ENCODE data around the gene MTHFD2L. TPM values are rescaled to one million over a fixed set of nuclear protein-coding genes. Genes with fewer than 3 reads are reported as not detected.

Gene MTHFD2L
- total and polyA plus RNA-seq, 9 of the 15 experiments (the other 6 are each of a cell fraction or from before 2014, with no cell fraction given), result 10.0 to 39.0 (median 26.0) TPM

DNA sequence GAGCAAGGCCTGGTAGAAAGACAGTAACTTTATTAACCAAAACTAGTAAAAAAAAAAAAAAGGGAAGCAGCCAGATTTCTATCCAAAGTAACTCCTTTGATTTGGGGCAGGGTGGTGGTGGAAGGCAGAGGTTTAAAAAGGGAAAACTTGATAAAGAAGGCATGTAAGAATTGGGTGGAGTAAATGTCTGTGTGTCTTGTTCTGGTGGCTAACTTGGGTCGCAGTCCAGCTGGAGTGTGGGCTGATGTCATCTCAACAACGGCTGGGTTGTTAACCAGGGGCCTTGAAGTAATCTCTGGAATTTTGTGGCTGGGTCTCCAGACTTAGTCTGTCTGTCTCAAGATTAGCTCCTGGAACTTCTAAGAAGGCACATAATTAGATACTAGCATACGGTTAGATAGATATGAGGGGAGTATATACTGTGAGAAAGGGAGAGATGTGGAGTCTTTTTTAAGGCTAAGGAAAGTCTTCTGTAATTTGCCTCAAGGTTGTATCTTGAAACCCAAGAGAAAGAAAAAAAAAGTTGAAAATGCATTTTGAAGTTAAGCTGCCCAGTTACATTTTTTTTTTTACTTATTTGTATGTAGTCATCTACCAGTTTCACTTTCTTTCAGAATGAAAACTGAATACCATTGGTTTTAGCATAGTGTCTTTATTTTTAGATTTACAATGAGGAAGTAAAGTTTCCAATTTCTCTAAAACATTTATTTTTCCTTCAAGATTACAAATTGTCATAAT is 48.3 kb downstream of the MTHFD2L start (continued):
- TF ChIP-seq PML (IDR thresholded peaks at IDR 0.05; ENCODE audit: low read length) (peak; percentile 63; the same call in 1 of the 2 replicates), ZFX (CRISPR knock-in tag; IDR thresholded peaks at IDR 0.05) (0 out of 2 replicates have a peak, but pooled peaks have one; percentile 16), ATF3 (IDR thresholded peaks at IDR 0.05) (peak; percentile 89), ATF3 (CRISPR knock-in tag; conservative IDR thresholded peaks at IDR 0.05) (no peak), ETS2 (tag; IDR thresholded peaks at IDR 0.05; ENCODE audit: borderline replicate concordance, poor library complexity, severe bottlenecking) (no peak), TAL1 (IDR thresholded peaks at IDR 0.05) (peak; percentile 84), TAF9B (IDR thresholded peaks at IDR 0.05; ENCODE audit: partially characterized antibody) (peak; percentile 67), SMAD4 (CRISPR knock-in tag; conservative IDR thresholded peaks at IDR 0.05) (peak; percentile 95), NCOR1 (IDR thresholded peaks at IDR 0.05) (peak; percentile 89), NCOA1 (IDR thresholded peaks at IDR 0.05; ENCODE audit: low read depth) (peak; percentile 31; the same call in 1 of the 2 replicates), STAT5B (CRISPR knock-in tag; IDR thresholded peaks at IDR 0.05) (no peak), TCF7L2 (IDR thresholded peaks at IDR 0.05; ENCODE audit: low read depth, low read length) (no peak), CREM (IDR thresholded peaks at IDR 0.05; ENCODE audit: low read depth) (peak; percentile 32; the same call in 1 of the 2 replicates), ARID1B (IDR thresholded peaks at IDR 0.05) (peak; percentile 90), TEAD1 (CRISPR knock-in tag; IDR thresholded peaks at IDR 0.05) (peak in 1 of 2 experiments; percentile 71; a peak in 2 of 4 replicates), TBP (optimal IDR thresholded peaks at IDR 0.05; ENCODE audit: low read depth, low read length) (peak; percentile 31), NFIC (IDR thresholded peaks at IDR 0.05) (peak; percentile 68), HCFC1 (IDR thresholded peaks at IDR 0.05; ENCODE audit: low read depth, low read length) (no peak), DACH1 (IDR thresholded peaks at IDR 0.05; ENCODE audit: partially characterized antibody) (peak; percentile 55), HDGF (IDR thresholded peaks at IDR 0.05) (no peak), POLR2AphosphoS5 (IDR thresholded peaks at IDR 0.05; ENCODE audit: control insufficient read depth, insufficient read depth, low read depth, low read length) (peak; percentile 81), ATF7 (IDR thresholded peaks at IDR 0.05) (peak; percentile 84), CXXC5 (CRISPR knock-in tag; IDR thresholded peaks at IDR 0.05) (0 out of 2 replicates have a peak, but pooled peaks have one; percentile 18), STAT5A (IDR thresholded peaks at IDR 0.05; ENCODE audit: borderline replicate concordance, low read length) (peak; percentile 78)
- TF ChIP-seq, protein P1, sequence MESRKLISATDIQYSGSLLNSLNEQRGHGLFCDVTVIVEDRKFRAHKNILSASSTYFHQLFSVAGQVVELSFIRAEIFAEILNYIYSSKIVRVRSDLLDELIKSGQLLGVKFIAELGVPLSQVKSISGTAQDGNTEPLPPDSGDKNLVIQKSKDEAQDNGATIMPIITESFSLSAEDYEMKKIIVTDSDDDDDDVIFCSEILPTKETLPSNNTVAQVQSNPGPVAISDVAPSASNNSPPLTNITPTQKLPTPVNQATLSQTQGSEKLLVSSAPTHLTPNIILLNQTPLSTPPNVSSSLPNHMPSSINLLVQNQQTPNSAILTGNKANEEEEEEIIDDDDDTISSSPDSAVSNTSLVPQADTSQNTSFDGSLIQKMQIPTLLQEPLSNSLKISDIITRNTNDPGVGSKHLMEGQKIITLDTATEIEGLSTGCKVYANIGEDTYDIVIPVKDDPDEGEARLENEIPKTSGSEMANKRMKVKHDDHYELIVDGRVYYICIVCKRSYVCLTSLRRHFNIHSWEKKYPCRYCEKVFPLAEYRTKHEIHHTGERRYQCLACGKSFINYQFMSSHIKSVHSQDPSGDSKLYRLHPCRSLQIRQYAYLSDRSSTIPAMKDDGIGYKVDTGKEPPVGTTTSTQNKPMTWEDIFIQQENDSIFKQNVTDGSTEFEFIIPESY (CRISPR knock-in tag; IDR thresholded peaks at IDR 0.05), result peak; percentile 47; the same call in 1 of the 2 replicates
- TF ChIP-seq, protein P2, sequence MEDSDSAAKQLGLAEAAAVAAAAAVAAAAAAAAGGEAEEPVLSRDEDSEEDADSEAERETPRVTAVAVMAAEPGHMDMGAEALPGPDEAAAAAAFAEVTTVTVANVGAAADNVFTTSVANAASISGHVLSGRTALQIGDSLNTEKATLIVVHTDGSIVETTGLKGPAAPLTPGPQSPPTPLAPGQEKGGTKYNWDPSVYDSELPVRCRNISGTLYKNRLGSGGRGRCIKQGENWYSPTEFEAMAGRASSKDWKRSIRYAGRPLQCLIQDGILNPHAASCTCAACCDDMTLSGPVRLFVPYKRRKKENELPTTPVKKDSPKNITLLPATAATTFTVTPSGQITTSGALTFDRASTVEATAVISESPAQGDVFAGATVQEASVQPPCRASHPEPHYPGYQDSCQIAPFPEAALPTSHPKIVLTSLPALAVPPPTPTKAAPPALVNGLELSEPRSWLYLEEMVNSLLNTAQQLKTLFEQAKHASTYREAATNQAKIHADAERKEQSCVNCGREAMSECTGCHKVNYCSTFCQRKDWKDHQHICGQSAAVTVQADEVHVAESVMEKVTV (CRISPR knock-in tag; IDR thresholded peaks at IDR 0.05), result no peak

Measured in K562 (cell line).